ENCODE data around the gene ACSL5. TPM values are rescaled to one million over a fixed set of nuclear protein-coding genes. Genes with fewer than 3 reads are reported as not detected.

The ACSL5 gene
- total RNA-seq, 1 donor from 2014 or later: 0.68 TPM

- Histone ChIP-seq H3K79me2 (ENCODE audit: insufficient read depth, low read length) (no peaks in the 10 kb centered on the region), H3K9ac (ENCODE audit: low read length) (no peak overlapping the region), H4K20me1 (ENCODE audit: insufficient read depth, low read length) (no peaks in the 10 kb centered on the region), H3K27me3 (ENCODE audit: insufficient read depth, low read length) (no peaks in the 10 kb centered on the region), H3K4me2 (ENCODE audit: low read length) (no peak overlapping the region), H3K36me3 (ENCODE audit: insufficient read depth, low read length) (no peaks in the 10 kb centered on the region), H3K4me1 (ENCODE audit: insufficient read depth, low read length) (peaks cover 4% of the 10 kb centered on the region), H2AFZ (ENCODE audit: low read depth, low read length) (no peak overlapping the region), H3K27ac (ENCODE audit: low read depth, low read length) (no peak overlapping the region), H3K4me3 (ENCODE audit: insufficient read depth, low read depth, low read length) (no peak overlapping the region), H3K9me3 (ENCODE audit: insufficient read depth, low read depth, low read length) (no peaks in the 10 kb centered on the region)
- FAIRE-seq (no peak), DNase-seq (ENCODE audit: low read depth) (no peak)
- no peak overlapping the region for H3K4me3 Mint-ChIP-seq (ENCODE audit: unreplicated experiment)
- H3K27ac Mint-ChIP-seq (ENCODE audit: unreplicated experiment): no peak overlapping the region
- H3K27me3 Mint-ChIP-seq (ENCODE audit: low read depth, unreplicated experiment): peaks cover 5% of the 10 kb centered on the region
- H3K9me3 Mint-ChIP-seq (ENCODE audit: unreplicated experiment): no peaks in the 10 kb centered on the region
- peaks cover 7% of the 10 kb centered on the region for H3K4me1 Mint-ChIP-seq (ENCODE audit: low read depth, unreplicated experiment)
- TF ChIP-seq CTCF (IDR thresholded peaks at IDR 0.05; ENCODE audit: insufficient read depth, low read depth, low read length): no peak
- no peak for TF ChIP-seq EZH2 (IDR thresholded peaks at IDR 0.05; ENCODE audit: insufficient read depth, low read length)
- no peaks in the 10 kb centered on the region for H3K36me3 Mint-ChIP-seq (ENCODE audit: low read depth, unreplicated experiment)
Measured at GRCh38 chr10:112365451-112365850, 8.5 kb upstream of the ACSL5 start.

- Mint-ChIP-seq H3K4me3 (ENCODE audit: unreplicated experiment) (no peak overlapping the region), H3K9me3 (ENCODE audit: unreplicated experiment) (no peaks in the 10 kb centered on the region), H3K27ac (ENCODE audit: unreplicated experiment) (no peak overlapping the region), H3K4me1 (ENCODE audit: low read depth, unreplicated experiment) (peaks cover 3% of the 10 kb centered on the region), H3K36me3 (ENCODE audit: low read depth, unreplicated experiment) (no peaks in the 10 kb centered on the region), H3K27me3 (ENCODE audit: low read depth, unreplicated experiment) (peaks cover 5% of the 10 kb centered on the region)
- TF ChIP-seq CTCF (IDR thresholded peaks at IDR 0.05; ENCODE audit: insufficient read depth, low read depth, low read length): no peak
- no peak for TF ChIP-seq EZH2 (IDR thresholded peaks at IDR 0.05; ENCODE audit: insufficient read depth, low read length)
- H3K27ac ChIP-seq (ENCODE audit: low read depth, low read length): no peak overlapping the region
- no peaks in the 10 kb centered on the region for H3K79me2 ChIP-seq (ENCODE audit: insufficient read depth, low read length)
- H3K4me3 ChIP-seq (ENCODE audit: insufficient read depth, low read depth, low read length): no peak overlapping the region
- no peaks in the 10 kb centered on the region for H4K20me1 ChIP-seq (ENCODE audit: insufficient read depth, low read length)
- H3K4me2 ChIP-seq (ENCODE audit: low read length): no peak overlapping the region
- no peaks in the 10 kb centered on the region for H3K27me3 ChIP-seq (ENCODE audit: insufficient read depth, low read length)
- H3K4me1 ChIP-seq (ENCODE audit: insufficient read depth, low read length): peaks cover under 1% of the 10 kb centered on the region
- no peaks in the 10 kb centered on the region for H3K9me3 ChIP-seq (ENCODE audit: insufficient read depth, low read depth, low read length)
- DNase-seq (ENCODE audit: low read depth) (no peak), FAIRE-seq (no peak)
- no peak overlapping the region for H3K9ac ChIP-seq (ENCODE audit: low read length)
- H2AFZ ChIP-seq (ENCODE audit: low read depth, low read length): no peak overlapping the region
- no peaks in the 10 kb centered on the region for H3K36me3 ChIP-seq (ENCODE audit: insufficient read depth, low read length)
Measured at GRCh38 chr10:112366992-112367391, 6.9 kb upstream of the ACSL5 start.

- H3K9me3 ChIP-seq (ENCODE audit: insufficient read depth, low read depth, low read length): no peaks in the 10 kb centered on the region
- no peak overlapping the region for H3K4me2 ChIP-seq (ENCODE audit: low read length)
- Mint-ChIP-seq H3K36me3 (ENCODE audit: low read depth, unreplicated experiment) (no peaks in the 10 kb centered on the region), H3K4me3 (ENCODE audit: unreplicated experiment) (no peak overlapping the region), H3K4me1 (ENCODE audit: low read depth, unreplicated experiment) (no peaks in the 10 kb centered on the region), H3K27ac (ENCODE audit: unreplicated experiment) (no peak overlapping the region), H3K9me3 (ENCODE audit: unreplicated experiment) (no peaks in the 10 kb centered on the region), H3K27me3 (ENCODE audit: low read depth, unreplicated experiment) (peaks cover 5% of the 10 kb centered on the region)
- no peak overlapping the region for H2AFZ ChIP-seq (ENCODE audit: low read depth, low read length)
- H4K20me1 ChIP-seq (ENCODE audit: insufficient read depth, low read length): no peaks in the 10 kb centered on the region
- H3K36me3 ChIP-seq (ENCODE audit: insufficient read depth, low read length): no peaks in the 10 kb centered on the region
- no peak overlapping the region for H3K27ac ChIP-seq (ENCODE audit: low read depth, low read length)
- TF ChIP-seq CTCF (IDR thresholded peaks at IDR 0.05; ENCODE audit: insufficient read depth, low read depth, low read length) (no peak), EZH2 (IDR thresholded peaks at IDR 0.05; ENCODE audit: insufficient read depth, low read length) (no peak)
- H3K27me3 ChIP-seq (ENCODE audit: insufficient read depth, low read length): no peaks in the 10 kb centered on the region
- H3K9ac ChIP-seq (ENCODE audit: low read length): no peak overlapping the region
- H3K4me3 ChIP-seq (ENCODE audit: insufficient read depth, low read depth, low read length): no peak overlapping the region
- DNase-seq (ENCODE audit: low read depth) (no peak), FAIRE-seq (no peak)
- no peaks in the 10 kb centered on the region for H3K4me1 ChIP-seq (ENCODE audit: insufficient read depth, low read length)
- H3K79me2 ChIP-seq (ENCODE audit: insufficient read depth, low read length): no peaks in the 10 kb centered on the region
Measured at GRCh38 chr10:112367516-112367915, 6.4 kb upstream of the ACSL5 start.

Measured in astrocyte (in vitro differentiated cells and primary cell).